Fibroblast of pulmonary artery (primary cell): ENCODE data around the gene IFTAP.

Experiments used
- DNase-seq: peaks from one replicate; pipeline ENCODE4 v3.0.0-alpha.2; 2010; ENCODE audit warnings: low read depth
- H3K4me3 ChIP-seq: replicated peaks from 2 replicates; pipeline ENCODE4 v1.5.1; 2011; ENCODE audit warnings: low read depth, mild to moderate bottlenecking, control low read depth, low read length, moderate library complexity
- TF ChIP-seq, protein P1 (sequence below): IDR thresholded peaks from 2 replicates; pipeline ENCODE4 v1.5.1; 2011; ENCODE audit warnings: mild to moderate bottlenecking, control low read depth, low read length, inconsistent platforms; ENCODE audit errors: missing control alignments

The IFTAP gene

DNA sequence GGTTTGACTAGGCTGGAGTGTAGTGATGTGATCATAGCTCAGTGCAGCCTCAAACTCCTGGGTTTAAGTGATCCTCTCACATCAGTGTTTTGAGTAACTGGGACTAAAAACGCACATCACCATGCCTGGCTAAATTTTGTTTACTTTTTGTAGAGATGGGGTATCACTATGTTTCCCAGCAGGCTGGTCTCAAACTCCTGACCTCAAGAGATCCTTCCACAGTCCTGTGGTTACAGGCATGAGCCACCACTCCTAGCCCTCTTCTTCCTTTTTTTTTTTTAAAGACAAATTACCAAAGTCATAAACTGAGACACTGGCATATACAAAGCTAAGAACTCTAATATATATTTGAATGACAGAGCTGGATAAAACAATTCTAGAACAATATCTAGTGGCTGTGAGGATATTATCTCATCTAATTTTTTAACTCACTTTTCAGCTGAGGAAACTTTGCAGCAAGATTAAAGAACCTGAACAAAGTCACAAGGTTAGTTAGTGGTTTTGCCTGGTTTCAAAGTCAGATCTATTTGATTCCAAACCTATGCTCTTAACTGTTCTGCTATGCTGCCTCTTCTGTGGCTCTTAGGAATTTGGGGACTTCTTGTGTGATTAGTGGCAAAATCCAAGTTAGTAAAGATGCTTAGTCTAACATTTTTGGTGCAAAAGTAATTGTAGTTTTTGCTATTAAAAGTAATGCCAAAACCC is 99.0 kb downstream of the IFTAP start:
- H3K4me3 ChIP-seq: no peak overlapping the region
- no peak for DNase-seq
- TF ChIP-seq, protein P1, sequence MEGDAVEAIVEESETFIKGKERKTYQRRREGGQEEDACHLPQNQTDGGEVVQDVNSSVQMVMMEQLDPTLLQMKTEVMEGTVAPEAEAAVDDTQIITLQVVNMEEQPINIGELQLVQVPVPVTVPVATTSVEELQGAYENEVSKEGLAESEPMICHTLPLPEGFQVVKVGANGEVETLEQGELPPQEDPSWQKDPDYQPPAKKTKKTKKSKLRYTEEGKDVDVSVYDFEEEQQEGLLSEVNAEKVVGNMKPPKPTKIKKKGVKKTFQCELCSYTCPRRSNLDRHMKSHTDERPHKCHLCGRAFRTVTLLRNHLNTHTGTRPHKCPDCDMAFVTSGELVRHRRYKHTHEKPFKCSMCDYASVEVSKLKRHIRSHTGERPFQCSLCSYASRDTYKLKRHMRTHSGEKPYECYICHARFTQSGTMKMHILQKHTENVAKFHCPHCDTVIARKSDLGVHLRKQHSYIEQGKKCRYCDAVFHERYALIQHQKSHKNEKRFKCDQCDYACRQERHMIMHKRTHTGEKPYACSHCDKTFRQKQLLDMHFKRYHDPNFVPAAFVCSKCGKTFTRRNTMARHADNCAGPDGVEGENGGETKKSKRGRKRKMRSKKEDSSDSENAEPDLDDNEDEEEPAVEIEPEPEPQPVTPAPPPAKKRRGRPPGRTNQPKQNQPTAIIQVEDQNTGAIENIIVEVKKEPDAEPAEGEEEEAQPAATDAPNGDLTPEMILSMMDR: no peak

DNA sequence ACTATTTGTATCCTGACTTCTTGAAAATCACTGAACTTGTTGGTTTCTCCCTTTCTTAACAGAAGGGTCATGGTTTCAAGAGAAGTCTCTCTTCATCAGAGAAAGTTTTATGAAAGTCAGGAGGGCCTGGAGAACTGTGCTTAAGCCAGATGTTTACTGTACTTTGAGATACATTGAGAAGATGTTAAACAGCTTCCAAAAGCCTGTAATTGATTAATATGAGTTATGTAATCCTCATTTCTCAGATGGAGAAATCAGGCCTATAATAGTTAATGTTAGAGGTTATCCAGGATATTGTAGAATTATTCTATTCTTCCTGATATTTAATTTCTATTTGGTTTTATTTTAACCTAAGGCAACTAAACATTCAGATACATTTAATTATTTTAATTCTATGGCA is 100.8 kb downstream of the IFTAP start:
- no peak overlapping the region for H3K4me3 ChIP-seq
- TF ChIP-seq, protein P1: no peak
- DNase-seq: no peak

DNA sequence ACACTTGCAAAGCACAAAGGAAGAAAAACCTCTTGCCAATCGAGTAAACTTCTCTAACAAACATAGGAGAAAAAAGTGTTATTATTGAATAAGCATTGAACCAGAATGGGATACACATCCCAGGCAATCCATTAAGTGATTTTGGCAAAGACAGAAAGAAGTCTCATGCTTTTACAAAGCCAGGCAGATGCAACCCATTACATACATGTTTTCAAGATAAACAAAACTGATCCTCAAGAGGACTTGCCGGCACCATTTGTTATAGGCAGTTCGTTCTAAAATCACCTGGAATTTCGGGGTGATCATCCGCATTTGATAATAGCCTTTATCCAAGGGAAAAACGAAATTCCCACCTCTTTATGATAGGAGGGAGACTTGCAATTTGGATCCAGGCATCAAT is 101.3 kb downstream of the IFTAP start:
- no peak overlapping the region for H3K4me3 ChIP-seq
- TF ChIP-seq, protein P1: no peak
- DNase-seq: no peak

DNA sequence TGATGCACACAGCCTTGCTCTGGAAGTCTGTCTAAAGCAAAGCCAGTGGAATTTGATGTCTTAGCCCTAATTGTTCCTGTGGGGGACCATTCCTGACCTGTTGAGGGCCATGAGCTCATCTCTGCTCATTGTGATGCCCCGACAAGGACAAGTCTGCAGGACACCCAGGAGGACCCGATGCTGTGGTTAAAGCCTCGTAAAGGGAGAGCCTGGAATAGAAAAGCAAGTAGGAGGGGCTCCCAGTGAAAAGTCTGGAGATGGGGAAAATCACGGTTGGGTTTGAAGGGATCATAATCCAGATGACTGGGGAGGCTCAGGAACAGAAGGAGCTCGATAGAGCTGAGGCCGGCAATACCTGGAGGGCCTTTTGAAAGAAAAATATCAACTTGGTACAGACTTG is 102.2 kb downstream of the IFTAP start:
- no peak overlapping the region for H3K4me3 ChIP-seq
- DNase-seq: no peak

DNA sequence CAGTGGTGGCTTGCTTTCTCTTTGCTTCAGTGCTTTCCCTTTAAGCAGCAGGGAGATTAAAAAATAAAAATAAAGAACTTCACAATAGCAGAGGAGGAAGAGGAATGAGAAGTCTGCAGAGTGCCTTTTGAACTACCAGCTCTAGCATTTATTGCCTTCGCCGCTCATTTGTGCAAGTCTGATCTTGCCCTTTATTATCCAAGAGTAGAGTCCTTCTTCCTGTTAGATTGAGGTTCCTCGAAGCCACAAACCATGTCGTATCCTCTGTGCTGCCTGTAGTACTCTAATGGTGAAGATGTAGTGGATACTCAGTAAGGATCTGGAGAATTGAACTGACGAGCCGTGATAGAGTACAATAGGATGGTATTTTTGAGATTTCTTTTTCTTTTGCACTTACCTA is 105.0 kb downstream of the IFTAP start:
- no peak for DNase-seq
- TF ChIP-seq, protein P1: no peak

More for the DNA sequence above, 102.2 kb downstream of the IFTAP start:
- TF ChIP-seq, protein P1: no peak

DNA sequence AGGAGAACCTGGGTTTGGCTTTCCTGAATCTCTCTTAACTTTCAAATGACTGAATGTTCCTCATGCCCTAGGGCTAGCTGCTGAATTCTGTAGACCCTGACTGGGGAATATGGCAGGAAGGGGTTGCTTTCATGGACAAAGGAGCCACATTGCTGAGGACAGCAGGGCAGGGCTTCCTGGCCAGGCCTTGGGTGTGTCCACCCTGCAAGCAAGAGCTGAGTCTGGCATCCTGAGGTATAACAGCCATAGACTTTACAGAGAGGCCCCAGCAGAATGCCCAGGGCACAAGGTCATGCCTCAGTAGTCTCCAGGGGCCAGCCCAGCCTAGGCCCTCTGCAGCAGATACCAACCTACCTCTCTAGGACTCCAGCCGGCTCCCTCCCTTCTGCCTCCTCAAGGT is 105.9 kb downstream of the IFTAP start:
- TF ChIP-seq, protein P1: no peak
- no peak for DNase-seq
- H3K4me3 ChIP-seq: no peak overlapping the region

More for the DNA sequence above, 105.0 kb downstream of the IFTAP start:
- H3K4me3 ChIP-seq: no peak overlapping the region
